ENCODE data around the gene PATL1.

Gene PATL1

DNA sequence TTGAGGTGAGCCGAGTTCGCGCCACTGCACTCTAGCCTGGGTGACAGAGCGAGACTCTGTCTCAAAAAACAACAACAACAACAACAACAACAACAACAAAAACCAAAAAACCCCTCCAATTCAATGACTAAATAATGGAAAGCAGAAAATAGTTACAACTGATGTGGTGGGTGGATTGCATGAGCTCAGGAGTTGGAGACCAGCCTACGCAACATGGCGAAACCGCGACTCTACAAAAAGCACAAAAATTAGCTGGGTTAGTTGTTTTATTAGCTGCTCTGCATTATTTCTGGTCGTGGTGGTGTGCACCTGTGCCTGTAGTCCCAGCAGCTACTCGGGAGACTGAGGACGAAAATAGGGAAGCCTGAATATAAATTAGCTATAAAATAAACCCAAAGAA is 2.6 kb upstream of the PATL1 start:
- DNase-seq = no peak

- peak; percentile 55 for DNase-seq
These were observed 773 bp upstream of the PATL1 start for GRCh38 chr11:59669611-59670009.

DNA sequence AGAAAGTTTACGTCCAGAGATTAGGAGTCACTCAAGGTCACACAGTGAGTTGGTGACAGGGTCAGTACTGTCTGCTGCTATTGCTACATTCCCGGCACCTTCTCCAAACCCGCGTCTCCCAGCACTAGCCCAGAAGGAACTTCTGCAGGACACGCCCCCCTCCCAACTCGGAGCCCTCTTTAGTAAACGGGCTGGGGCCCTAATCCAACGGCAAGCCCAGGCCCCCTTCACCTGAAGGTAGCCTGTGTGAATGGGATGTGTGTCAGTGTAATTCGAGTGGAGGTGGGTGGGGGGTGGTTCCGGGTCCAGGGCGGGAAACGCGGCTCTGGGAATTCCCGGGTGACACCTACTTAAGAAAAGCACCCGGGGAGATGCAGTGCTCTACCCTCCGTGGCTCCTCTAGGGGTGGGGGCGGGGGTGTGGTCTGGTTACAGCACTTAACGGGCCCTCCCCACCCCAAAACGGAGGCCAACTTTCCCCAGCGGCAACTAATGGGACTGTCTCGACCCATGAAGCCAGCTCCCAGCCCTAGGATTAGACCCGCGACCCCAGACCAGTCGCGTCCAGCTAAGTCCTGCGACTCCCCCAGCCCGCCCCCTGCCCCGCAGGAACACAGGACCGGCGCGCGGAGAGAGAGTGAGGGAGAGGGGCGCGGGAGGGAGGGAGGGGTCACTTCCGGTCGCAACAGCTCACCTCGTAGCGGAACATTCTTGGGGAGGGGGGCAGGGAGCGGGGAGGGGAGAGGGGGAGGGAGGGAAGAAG is 468 bp downstream of the PATL1 start:
- peak; percentile 42 for DNase-seq

DNA sequence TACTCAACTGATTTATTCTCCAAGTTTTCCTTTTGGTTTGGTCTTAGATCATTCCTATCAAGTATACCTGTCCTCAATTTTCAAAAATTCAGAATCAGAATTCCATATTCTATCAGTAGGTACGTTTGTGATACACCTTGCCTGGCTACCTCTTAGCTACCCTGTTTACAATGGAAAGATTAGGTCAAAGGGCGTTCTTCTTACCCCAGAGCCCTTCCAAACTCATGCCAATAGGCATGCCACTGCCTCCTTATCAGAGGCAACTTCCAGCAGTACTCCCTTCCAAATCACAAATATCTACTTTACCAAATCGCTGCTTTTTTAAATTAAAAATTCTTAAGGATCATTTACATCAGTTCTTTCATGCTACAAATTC is 1.0 kb downstream of the PATL1 start:
- no peak for DNase-seq

DNA sequence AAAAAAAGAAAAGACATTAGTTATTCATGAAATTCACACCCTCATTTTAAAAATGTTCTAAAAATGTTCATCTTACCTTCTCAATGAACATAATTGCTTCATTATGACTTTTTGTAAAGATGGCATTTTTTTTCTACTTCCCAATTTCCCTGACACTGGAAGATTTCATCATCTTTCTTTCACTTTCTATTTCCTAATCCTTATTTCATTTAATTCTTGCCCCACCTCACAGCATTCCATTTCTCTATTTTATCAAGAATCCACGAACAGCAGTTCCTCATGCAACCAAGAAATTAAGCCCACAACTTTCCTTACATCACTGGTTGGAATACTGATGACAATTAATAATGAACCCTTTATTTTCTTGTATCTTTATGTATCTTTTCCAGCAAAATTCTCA is 1.9 kb downstream of the PATL1 start:
- DNase-seq = peak; percentile 5

DNA sequence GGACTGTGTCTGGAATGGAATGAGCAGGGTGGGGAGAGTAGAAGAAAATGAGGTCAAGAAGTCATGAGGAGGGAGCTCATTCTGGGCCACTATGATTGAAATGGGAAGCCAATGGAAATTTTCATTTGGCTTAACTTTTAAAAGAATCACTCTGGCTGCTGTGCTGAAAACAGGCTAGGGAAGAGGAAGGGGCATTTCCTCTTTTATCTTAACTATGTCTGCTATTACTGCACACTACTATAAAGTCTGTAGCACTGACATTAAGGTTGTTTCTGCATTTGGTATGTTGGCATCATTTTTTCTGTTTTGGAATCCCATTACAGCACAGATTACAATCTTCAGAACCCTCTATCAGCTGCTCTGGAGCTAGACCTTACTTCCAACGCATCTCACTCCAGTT is 8.2 kb downstream of the PATL1 start:
- no peak for DNase-seq

DNA sequence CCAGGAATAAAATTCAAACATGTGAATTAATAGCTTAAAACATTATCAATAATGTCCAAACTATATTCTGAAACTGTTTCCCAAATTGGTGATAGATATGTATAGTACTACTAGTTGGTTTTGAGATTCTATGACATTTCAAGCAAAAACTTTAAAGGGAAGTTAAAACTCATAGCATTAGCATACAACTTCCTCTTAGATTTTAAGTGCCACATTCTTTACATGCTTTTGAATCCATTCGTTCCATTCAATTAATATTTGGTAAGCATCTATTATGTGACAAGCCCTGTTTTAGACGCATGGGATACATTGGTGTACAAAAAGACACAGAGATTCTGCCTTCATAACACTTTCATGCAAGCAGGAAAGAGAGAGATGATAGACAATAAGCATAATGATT is 8.9 kb downstream of the PATL1 start:
- no peak for DNase-seq

DNA sequence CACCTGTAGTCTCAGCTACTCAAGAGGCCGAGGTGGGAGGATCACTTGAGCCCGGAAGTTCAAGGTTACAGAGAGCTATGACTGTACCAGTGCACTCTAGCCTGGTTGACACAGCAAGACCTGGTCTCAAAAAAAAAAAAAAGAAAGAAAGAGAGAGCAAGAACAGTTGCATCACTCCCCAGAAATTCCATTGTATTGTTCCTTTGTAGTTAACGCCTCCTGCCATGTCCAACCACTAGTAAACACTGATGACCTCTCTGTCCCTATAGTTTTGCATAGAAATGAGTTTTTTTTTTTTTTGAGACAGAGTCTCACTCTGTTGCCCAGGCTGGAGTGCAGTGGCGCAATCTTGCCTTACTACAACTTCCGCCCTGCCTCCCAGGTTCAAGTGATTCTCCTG is 10.8 kb downstream of the PATL1 start:
- DNase-seq = no peak

DNA sequence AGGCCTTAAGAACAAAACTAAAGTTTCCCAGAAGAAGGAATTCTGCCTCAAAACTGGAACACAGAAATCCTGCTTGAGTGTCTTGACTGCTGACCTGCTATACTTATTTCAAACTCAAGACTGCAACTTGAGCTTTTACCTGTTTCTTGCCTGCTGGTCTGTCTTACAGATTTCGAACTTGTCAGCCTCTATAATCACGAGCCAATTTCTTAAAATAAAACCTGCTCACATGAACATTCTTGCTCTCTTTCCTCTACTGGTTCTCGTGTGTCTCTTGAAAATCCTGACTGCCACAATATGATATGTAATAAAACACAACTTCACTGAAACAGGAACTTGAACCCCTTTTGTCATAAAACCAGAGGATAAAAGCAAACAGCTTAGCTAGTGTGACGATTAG is 13.9 kb downstream of the PATL1 start:
- DNase-seq = no peak

DNA sequence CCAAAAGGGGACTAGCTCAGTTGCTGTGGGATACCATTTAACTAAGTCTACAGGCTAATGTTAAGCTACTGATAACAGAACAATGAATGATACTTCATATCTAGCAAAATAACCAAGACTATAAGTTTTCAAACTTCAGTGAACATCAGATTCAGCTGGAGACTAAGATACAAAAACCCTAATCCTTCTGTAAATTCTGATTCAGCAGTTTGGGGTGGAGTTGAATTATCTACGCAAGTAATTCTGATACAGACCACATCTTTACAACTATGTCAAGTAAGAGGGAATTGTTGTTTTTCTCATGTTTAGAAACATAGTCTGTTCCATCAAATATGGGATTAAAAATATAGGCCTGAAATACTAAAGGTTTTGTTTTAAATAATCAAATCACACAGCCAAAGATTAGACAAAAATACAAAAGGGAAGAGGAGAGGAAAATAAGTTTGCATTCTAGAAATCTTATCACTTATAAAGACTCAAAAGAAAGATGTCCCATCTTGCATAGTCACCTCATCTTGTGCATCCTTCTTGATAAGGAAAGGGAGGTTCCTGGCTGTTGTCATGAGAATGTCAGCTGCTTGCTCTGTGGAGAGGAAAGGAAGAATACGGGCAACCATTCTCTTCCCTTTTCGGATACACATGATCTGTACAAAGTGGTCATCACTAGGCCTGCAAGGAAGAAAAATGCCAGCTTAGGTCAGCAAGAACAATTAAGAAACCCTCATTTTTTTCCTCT is 21.4 kb downstream of the PATL1 start:
- DNase-seq = no peak

- DNase-seq = no peak
These were observed 24.3 kb downstream of the PATL1 start for GRCh38 chr11:59644528-59644927.

DNA sequence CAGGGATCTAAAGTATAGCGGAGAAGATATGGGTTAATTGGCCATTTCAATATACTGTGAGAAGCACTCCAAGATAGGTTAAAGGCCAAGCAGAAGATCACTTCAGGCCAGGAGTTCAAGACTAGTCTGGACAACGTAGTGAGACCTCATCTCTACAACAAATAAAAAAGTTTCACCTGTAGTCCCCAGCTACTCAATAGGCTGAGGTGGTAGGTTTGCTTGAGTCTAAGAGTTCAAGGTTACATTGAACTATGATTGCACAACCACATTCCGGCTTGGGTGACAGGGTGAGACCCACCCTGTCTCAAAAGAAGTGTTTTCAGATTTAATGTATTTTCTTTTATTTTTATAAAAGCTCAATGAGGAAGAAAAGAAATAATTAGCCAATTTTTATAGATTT is 25.4 kb downstream of the PATL1 start:
- no peak for DNase-seq

DNA sequence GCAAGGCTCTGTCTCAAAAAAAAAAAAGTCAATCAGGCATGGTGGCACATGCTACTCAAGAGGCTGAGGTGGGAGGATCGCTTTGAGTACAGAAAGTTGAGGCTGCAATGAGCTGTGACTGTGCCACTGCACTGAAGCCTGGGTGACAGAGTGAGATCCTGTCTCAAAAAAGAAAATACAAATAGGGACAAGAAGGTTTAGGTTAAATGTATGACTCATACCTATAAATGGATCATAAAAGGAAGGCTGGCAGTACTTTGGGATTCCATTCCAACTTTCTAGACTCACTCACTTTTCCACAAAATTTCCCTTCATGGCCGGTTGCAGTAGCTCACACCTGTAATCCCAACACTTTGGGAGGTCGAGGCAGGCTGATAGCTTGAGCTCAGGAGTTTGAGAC is 27.7 kb downstream of the PATL1 start:
- no peak for DNase-seq

DNA sequence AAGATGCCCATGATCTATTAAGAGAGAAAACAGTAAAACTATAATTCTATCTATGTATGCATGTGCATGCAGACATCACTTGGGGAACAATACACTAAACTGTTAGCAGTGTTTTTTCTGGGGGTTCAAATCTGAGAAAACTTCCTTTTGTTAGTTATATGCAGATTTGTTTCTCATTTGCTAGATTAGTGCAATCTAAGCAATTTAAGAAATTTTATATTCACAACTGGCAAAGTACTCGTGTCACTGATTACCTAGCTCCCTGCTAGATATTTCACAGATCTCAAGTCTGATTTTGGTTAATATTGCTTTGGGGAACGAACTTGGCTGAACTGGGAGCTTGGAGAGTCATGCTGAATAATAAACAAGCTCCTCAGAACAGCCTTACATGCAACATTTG is 38.3 kb downstream of the PATL1 start:
- DNase-seq = no peak

- no peak for DNase-seq
These were observed 38.8 kb downstream of the PATL1 start for GRCh38 chr11:59629996-59630395.

DNA sequence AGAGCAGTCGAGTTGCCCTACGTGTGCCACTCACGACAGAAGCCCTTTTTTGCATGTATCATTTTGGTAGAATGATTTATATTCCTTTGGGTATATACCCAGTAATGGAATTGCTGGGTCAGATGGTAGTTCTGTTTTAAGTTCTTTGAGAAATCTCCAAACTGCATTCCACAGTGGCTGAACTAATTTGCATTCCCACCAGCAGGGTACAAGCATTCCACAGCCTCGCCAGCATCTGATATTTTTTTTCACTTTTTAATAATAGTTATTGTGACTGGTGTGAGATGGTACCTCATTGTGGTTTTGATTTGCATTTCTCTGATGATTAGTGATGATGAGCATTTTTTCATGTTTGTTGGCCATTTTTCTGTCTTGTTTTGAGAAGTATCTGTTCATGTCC is 41.9 kb downstream of the PATL1 start:
- peak; percentile 18 for DNase-seq

DNA sequence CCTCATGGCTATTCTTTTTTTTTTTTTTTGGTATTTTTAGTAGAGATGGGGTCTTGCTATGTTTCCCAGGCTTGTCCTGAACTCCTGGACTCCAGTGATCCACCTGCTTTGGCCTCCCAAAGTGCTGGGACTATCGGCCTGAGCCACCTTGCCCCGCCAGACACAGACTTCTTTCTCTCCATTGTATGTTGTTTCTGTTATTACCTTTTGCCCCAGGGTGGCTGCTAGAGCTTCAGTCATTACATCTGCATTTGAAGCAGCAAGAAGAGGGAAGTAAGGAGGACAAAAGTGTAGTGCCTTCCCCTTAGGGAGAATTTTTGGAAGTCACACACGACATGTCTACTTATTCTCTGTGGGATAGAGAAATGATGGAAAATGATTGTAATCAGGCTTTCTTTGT is 43.1 kb downstream of the PATL1 start:
- DNase-seq = no peak

- DNase-seq = no peak
These were observed 51.0 kb downstream of the PATL1 start for GRCh38 chr11:59617876-59618275.

DNA sequence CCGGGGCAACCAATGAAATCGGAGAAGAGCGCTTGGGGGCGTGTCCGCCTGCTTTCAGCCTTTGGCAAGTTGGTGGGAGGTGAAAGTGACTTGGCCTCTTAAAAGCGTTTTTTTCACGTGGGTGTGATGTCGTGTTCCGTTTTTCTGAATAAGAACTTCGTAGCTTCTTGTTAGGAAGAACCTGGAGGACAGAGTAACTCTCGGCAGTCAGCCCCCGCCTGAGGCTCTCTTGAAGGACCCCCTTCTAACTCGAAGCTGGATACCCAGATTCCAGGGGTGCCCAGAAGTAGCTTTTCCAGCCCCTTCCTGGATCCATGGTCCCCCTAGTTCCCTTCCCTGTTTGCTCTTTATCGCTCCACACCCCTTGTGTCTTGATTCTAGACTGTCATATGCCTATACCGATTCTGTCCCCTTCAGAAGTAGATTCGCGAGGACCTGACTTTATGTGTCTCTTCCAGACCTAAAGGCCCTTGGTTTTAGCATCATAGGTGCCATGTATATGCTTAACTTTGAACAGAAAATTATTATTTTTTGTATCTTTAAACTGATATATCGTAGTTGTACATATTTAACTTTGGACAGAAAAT is 52.3 kb downstream of the PATL1 start:
- no peak for DNase-seq

GRCh38 chr11:59615637-59616395 is 53.0 kb downstream of the PATL1 start, which contains the start of gene OSBP:
OSBP (minus strand) TSS chr11:59615774; CDS start chr11:59615664, 110 bp downstream.
- peak; percentile 100 for DNase-seq

GRCh38 chr11:59615120-59615636 is 53.7 kb downstream of the PATL1 start:
- DNase-seq = no peak

GRCh38 chr11:59614277-59615119 is 54.3 kb downstream of the PATL1 start:
- no peak for DNase-seq
